ENCODE measurements around the gene OSBPL9. TPM values are rescaled to one million over a fixed set of nuclear protein-coding genes. Genes with fewer than 3 reads are reported as not detected.

The OSBPL9 gene
- total RNA-seq, 5 donors from 2014 or later (not counting 1 experiment from before 2014, with no cell fraction given): 39.8 to 50.7 (median 43.4) TPM

GRCh38 chr1:51669272-51669671 is 52.4 kb downstream of the OSBPL9 start:
- H3K27me3 Mint-ChIP-seq: no peaks in the 10 kb centered on the region
- peaks cover 18% of the 10 kb centered on the region for H3K36me3 Mint-ChIP-seq
- no peaks in the 10 kb centered on the region for H3K9me3 Mint-ChIP-seq
- WGBS (ENCODE audit: insufficient coverage): 80% methylated on average over 1 of the region's 4 CpGs
- no peak overlapping the region for H3K27ac Mint-ChIP-seq
- ATAC-seq (replicated peaks in 1 of 4) (no peak), DNase-seq (no peak)
- H3K27me3 ChIP-seq (replicated peaks in 1 of 2; ENCODE audit: control insufficient read depth in 2 of 2, extremely low read depth in 1 of 2, insufficient read depth in 2 of 2, low read length in 1 of 2): no peaks in the 10 kb centered on the region
- H3K27ac ChIP-seq (ENCODE audit: low read length): no peak overlapping the region
- no peak overlapping the region for H3K4me3 Mint-ChIP-seq
- H3K36me3 ChIP-seq (ENCODE audit: control insufficient read depth in 2 of 2, extremely low read depth in 1 of 2, insufficient read depth in 1 of 2, low read length in 1 of 2): peaks cover 0 to 3% of the 10 kb centered on the region in 2 donors
- no peak overlapping the region for H3K4me3 ChIP-seq (ENCODE audit: control insufficient read depth in 1 of 2, extremely low read depth in 1 of 2, low read length in 1 of 2)
- H3K4me1 Mint-ChIP-seq: peaks cover 2 to 24% (median 2%) of the 10 kb centered on the region in 3 donors
- CTCF ChIA-PET: no interaction called here
- POLR2A ChIA-PET: interaction anchor here in 1 of 2 donors (0.6 kb wide), 1 partner anchor 884 kb away, joined by 4 read pairs; the partner anchor contains the start of gene TUT4
- no peaks in the 10 kb centered on the region for H3K9me3 ChIP-seq
- H3K4me1 ChIP-seq (ENCODE audit: control insufficient read depth in 1 of 2, extremely low read depth in 1 of 2, insufficient read depth in 2 of 2, low read length in 2 of 2): no peaks in the 10 kb centered on the region

- Mint-ChIP-seq H3K4me1 (peaks cover 2 to 24% (median 2%) of the 10 kb centered on the region in 3 donors), H3K27me3 (no peaks in the 10 kb centered on the region), H3K4me3 (no peak overlapping the region), H3K27ac (no peak overlapping the region), H3K36me3 (peaks cover 21% of the 10 kb centered on the region), H3K9me3 (no peaks in the 10 kb centered on the region)
- H3K27me3 ChIP-seq (replicated peaks in 1 of 2; ENCODE audit: control insufficient read depth in 2 of 2, extremely low read depth in 1 of 2, insufficient read depth in 2 of 2, low read length in 1 of 2): no peaks in the 10 kb centered on the region
- ChIA-PET POLR2A (no interaction called here), CTCF (no interaction called here)
- no peak overlapping the region for H3K27ac ChIP-seq (ENCODE audit: low read length)
- H3K9me3 ChIP-seq: no peaks in the 10 kb centered on the region
- H3K4me1 ChIP-seq (ENCODE audit: control insufficient read depth in 1 of 2, extremely low read depth in 1 of 2, insufficient read depth in 2 of 2, low read length in 2 of 2): no peaks in the 10 kb centered on the region
- H3K36me3 ChIP-seq (ENCODE audit: control insufficient read depth in 2 of 2, extremely low read depth in 1 of 2, insufficient read depth in 1 of 2, low read length in 1 of 2): peaks cover 0 to 3% of the 10 kb centered on the region in 2 donors
- no peak overlapping the region for H3K4me3 ChIP-seq (ENCODE audit: control insufficient read depth in 1 of 2, extremely low read depth in 1 of 2, low read length in 1 of 2)
- DNase-seq (no peak), ATAC-seq (replicated peaks in 1 of 4) (no peak)
- no CpG with 5 or more reads among the region's 2 CpGs for WGBS (ENCODE audit: insufficient coverage)
These were observed 52.9 kb downstream of the OSBPL9 start for GRCh38 chr1:51669816-51670215.

- ATAC-seq (replicated peaks in 1 of 4) (no peak), DNase-seq (no peak)
- Mint-ChIP-seq H3K9me3 (no peaks in the 10 kb centered on the region), H3K4me3 (no peak overlapping the region), H3K27ac (no peak overlapping the region), H3K36me3 (peaks cover 15% of the 10 kb centered on the region), H3K27me3 (no peaks in the 10 kb centered on the region), H3K4me1 (peaks cover 0 to 14% (median 0%) of the 10 kb centered on the region in 3 donors)
- peaks cover 3 to 4% of the 10 kb centered on the region in 2 donors for H3K36me3 ChIP-seq (ENCODE audit: control insufficient read depth in 2 of 2, extremely low read depth in 1 of 2, insufficient read depth in 1 of 2, low read length in 1 of 2)
- H3K4me3 ChIP-seq (ENCODE audit: control insufficient read depth in 1 of 2, extremely low read depth in 1 of 2, low read length in 1 of 2): no peak overlapping the region
- no peaks in the 10 kb centered on the region for H3K27me3 ChIP-seq (replicated peaks in 1 of 2; ENCODE audit: control insufficient read depth in 2 of 2, extremely low read depth in 1 of 2, insufficient read depth in 2 of 2, low read length in 1 of 2)
- ChIA-PET CTCF (no interaction called here), POLR2A (no interaction called here)
- 93% methylated on average over 1 of the region's 4 CpGs for WGBS (ENCODE audit: insufficient coverage)
- H3K4me1 ChIP-seq (ENCODE audit: control insufficient read depth in 1 of 2, extremely low read depth in 1 of 2, insufficient read depth in 2 of 2, low read length in 2 of 2): no peaks in the 10 kb centered on the region
- H3K9me3 ChIP-seq: no peaks in the 10 kb centered on the region
- no peak overlapping the region for H3K27ac ChIP-seq (ENCODE audit: low read length)
These were observed 54.8 kb downstream of the OSBPL9 start for GRCh38 chr1:51671527-51672325.

GRCh38 chr1:51673279-51673678 is 56.4 kb downstream of the OSBPL9 start:
- ChIA-PET CTCF (no interaction called here), POLR2A (no interaction called here)
- Mint-ChIP-seq H3K9me3 (no peaks in the 10 kb centered on the region), H3K4me1 (peaks cover 0 to 6% (median 0%) of the 10 kb centered on the region in 3 donors), H3K36me3 (peaks cover 14% of the 10 kb centered on the region), H3K27me3 (no peaks in the 10 kb centered on the region), H3K4me3 (no peak overlapping the region), H3K27ac (no peak overlapping the region)
- Histone ChIP-seq H3K9me3 (no peaks in the 10 kb centered on the region), H3K36me3 (ENCODE audit: control insufficient read depth in 2 of 2, extremely low read depth in 1 of 2, insufficient read depth in 1 of 2, low read length in 1 of 2) (peaks cover 3 to 4% of the 10 kb centered on the region in 2 donors), H3K4me3 (ENCODE audit: control insufficient read depth in 1 of 2, extremely low read depth in 1 of 2, low read length in 1 of 2) (no peak overlapping the region), H3K4me1 (ENCODE audit: control insufficient read depth in 1 of 2, extremely low read depth in 1 of 2, insufficient read depth in 2 of 2, low read length in 2 of 2) (no peaks in the 10 kb centered on the region), H3K27ac (ENCODE audit: low read length) (no peak overlapping the region), H3K27me3 (replicated peaks in 1 of 2; ENCODE audit: control insufficient read depth in 2 of 2, extremely low read depth in 1 of 2, insufficient read depth in 2 of 2, low read length in 1 of 2) (no peaks in the 10 kb centered on the region)
- 100% methylated on average over 1 of the region's 1 CpG for WGBS (ENCODE audit: insufficient coverage)
- DNase-seq: no peak
- no peak for ATAC-seq (replicated peaks in 1 of 4)

GRCh38 chr1:51675177-51675780 is 58.4 kb downstream of the OSBPL9 start:
- Histone ChIP-seq H3K27ac (ENCODE audit: low read length) (no peak overlapping the region), H3K4me1 (ENCODE audit: control insufficient read depth in 1 of 2, extremely low read depth in 1 of 2, insufficient read depth in 2 of 2, low read length in 2 of 2) (no peaks in the 10 kb centered on the region), H3K36me3 (ENCODE audit: control insufficient read depth in 2 of 2, extremely low read depth in 1 of 2, insufficient read depth in 1 of 2, low read length in 1 of 2) (peaks cover 0 to 4% of the 10 kb centered on the region in 2 donors), H3K9me3 (no peaks in the 10 kb centered on the region), H3K27me3 (replicated peaks in 1 of 2; ENCODE audit: control insufficient read depth in 2 of 2, extremely low read depth in 1 of 2, insufficient read depth in 2 of 2, low read length in 1 of 2) (no peaks in the 10 kb centered on the region), H3K4me3 (ENCODE audit: control insufficient read depth in 1 of 2, extremely low read depth in 1 of 2, low read length in 1 of 2) (no peak overlapping the region)
- WGBS (ENCODE audit: insufficient coverage): 100% methylated on average over 1 of the region's 2 CpGs
- no peak for ATAC-seq (replicated peaks in 1 of 4)
- Mint-ChIP-seq H3K27ac (no peak overlapping the region), H3K36me3 (peaks cover 7% of the 10 kb centered on the region), H3K4me3 (no peak overlapping the region), H3K4me1 (peaks cover 0 to 3% (median 0%) of the 10 kb centered on the region in 3 donors), H3K27me3 (no peaks in the 10 kb centered on the region), H3K9me3 (no peaks in the 10 kb centered on the region)
- DNase-seq: no peak
- ChIA-PET CTCF (no interaction called here), POLR2A (no interaction called here)

- ChIA-PET CTCF (no interaction called here), POLR2A (no interaction called here)
- peaks cover 4% of the 10 kb centered on the region for H3K36me3 Mint-ChIP-seq
- H3K9me3 Mint-ChIP-seq: no peaks in the 10 kb centered on the region
- H3K27me3 Mint-ChIP-seq: no peaks in the 10 kb centered on the region
- no peak overlapping the region for H3K4me3 Mint-ChIP-seq
- H3K4me3 ChIP-seq (ENCODE audit: control insufficient read depth in 1 of 2, extremely low read depth in 1 of 2, low read length in 1 of 2): no peak overlapping the region
- no peaks in the 10 kb centered on the region for H3K27me3 ChIP-seq (replicated peaks in 1 of 2; ENCODE audit: control insufficient read depth in 2 of 2, extremely low read depth in 1 of 2, insufficient read depth in 2 of 2, low read length in 1 of 2)
- peaks cover 0 to 3% (median 0%) of the 10 kb centered on the region in 3 donors for H3K4me1 Mint-ChIP-seq
- H3K36me3 ChIP-seq (ENCODE audit: control insufficient read depth in 2 of 2, extremely low read depth in 1 of 2, insufficient read depth in 1 of 2, low read length in 1 of 2): peaks cover 0 to 4% of the 10 kb centered on the region in 2 donors
- DNase-seq: no peak
- no peak overlapping the region for H3K27ac ChIP-seq (ENCODE audit: low read length)
- no peaks in the 10 kb centered on the region for H3K4me1 ChIP-seq (ENCODE audit: control insufficient read depth in 1 of 2, extremely low read depth in 1 of 2, insufficient read depth in 2 of 2, low read length in 2 of 2)
- no peak for ATAC-seq (replicated peaks in 1 of 4)
- no peak overlapping the region for H3K27ac Mint-ChIP-seq
- no peaks in the 10 kb centered on the region for H3K9me3 ChIP-seq
These were observed 62.5 kb downstream of the OSBPL9 start for GRCh38 chr1:51679435-51679834.
